Activated gamma-delta T cell (primary cell): ENCODE measurements around the gene ZNF860.
"Not testable (repeated sequence)": the region's sequence is repeated elsewhere in the genome, so short reads cannot be mapped to it uniquely, and the experiment has no call there.

Source experiments
- DNase-seq: peaks from one replicate; lab custom pipeline; 2025; lab: John Stamatoyannopoulos, UW

ZNF860 gene

DNA sequence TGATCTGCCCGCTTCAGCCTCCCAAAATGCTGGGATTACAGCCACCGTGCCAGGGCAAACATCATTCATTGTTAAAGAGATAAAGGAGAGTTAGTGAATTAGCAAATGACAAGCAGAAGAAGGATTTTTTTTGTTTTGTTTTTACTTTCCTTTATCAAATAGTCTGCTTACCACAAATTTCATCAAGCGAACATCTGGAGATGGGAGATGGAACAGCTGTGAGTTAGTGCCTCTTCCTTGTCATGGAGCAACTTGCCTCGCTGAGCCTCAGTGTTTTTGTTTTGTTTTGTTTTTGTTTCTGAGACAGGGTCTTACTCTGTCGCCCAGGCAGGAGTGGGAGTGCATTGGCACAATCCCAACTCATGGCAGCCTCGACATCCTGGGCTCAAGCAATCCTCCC lies 15.9 kb downstream of the ZNF860 start:
- DNase-seq: no peak

DNA sequence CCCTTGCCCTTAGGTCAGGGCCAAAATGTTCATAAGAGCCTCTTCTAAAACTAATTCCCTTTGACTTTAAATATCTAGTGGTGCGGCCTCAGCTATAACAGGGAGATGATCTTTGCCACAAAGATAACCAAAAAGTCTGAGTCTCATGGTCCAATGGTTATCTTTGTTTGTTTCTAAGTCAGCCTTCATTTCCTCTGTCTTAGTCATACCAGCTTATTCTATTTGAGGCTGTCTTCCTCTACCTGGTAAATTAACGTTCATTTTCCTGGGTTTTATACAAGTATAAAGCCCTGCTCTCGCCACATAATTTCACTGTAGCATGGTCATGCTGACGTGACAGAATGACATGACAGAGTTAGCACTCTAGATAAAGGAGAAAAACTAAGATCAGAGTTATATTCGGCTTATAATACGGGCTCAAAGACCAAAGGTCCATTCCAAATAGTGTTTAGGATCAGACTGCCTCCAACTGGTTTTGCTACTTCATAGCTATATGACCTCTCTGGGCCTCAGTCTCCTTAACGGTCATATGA lies 18.4 kb downstream of the ZNF860 start:
- DNase-seq: no peak

DNA sequence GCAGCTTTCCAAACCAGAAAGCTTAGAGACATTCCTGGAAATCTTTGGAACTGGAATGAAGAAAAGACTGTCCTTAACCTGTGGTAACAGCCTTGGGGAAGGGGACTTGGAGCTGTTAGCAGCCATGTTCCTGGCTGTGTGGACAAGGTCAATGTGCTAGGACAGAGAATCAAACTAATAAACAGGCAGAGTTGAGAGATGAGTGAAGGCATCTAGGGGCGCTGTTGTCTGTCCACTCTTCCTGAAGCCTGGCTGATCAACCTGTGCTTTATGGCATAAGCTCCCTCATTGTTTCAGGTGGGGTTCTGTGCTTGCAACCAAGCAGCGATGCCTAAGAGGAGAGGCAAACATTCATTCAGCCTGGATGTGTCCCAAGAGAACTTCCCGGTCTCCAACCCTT lies 19.3 kb downstream of the ZNF860 start:
- no peak for DNase-seq

DNA sequence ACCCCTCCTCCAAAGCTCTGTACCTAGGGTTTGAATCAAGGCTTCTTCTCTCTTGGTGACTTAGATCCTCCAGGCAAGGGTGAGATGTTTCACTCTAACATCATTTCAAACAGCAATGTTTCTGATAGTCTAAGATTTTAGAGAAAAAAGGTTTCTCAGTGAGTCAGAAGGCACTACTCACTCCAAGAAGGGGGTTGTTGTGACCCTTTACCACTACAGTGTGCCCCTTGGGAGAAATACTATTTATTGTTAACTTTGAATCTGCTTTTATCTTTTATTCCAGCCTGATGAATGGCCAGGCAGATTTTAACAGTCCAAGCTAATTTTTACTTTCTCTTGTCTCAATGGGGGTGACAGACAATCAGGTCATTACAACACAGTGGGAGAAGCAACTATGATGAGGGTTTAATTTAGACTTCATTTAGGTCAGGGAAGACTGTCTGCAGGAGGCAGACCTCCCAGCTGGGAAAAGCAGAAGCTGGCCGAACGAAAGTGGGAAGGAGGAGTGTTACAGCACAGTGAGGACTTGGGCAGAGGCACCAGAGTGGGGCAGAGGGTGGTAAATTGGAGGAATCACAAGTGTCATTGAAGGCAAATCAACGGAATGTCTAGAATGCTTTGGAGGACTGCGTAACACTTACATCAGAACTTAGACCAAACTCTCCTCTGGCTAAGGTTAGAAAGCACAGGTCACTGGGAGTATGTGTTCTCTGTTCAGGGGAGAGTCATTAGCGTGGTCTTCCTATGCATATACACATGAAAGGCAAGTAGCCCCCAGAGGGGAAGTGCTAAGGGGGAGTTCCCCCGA lies 21.2 kb downstream of the ZNF860 start:
- DNase-seq: no peak

DNA sequence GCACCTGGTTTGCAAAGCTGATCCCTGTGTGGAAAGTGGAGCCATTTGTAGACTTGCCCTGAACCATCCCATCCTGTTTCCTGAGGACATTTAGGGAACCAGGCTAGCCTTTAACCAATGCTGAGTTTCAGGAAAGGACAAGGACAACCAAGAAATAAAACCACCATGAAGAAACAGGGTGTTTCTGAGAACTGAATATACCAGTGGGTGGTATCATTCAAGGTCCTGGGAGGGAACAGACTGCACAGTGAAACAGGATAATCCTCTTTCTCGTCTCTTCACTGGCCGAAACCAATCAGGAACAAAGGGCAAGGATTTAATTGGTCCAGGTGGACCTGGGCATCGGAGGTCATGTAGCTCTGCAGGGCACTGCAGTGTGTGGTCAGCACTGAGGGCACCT lies 21.8 kb downstream of the ZNF860 start:
- no peak for DNase-seq

DNA sequence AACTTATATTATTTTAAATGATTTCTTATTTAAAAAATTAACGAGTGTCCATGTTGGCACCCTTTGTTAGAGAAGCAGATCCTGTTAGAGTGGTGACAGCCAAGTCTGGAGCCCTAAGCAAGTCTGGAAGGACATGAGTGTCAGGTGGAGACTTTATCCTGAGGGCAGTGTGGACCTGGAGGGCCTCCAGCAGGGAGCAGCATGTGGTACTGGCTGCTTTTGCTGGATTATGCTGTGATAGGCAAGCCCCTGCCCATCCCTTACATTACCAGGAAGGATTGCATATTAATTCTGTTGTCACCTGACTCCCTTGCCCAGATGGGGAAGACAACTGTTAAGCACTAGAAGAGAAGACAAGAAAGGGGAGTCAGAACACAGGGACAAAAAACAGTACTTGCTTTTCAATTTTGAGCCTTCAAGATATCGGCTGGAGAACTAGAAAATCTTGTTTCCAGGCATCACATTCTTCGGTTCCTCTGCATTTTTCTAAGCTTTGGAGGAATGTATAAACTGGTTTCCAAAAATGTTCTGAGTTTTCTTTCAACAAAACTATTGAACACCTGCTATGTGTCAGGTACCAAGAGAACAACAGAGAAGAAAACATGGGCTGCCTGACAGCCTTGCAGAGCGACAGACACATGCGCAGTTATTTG lies 22.7 kb downstream of the ZNF860 start:
- no peak for DNase-seq

DNA sequence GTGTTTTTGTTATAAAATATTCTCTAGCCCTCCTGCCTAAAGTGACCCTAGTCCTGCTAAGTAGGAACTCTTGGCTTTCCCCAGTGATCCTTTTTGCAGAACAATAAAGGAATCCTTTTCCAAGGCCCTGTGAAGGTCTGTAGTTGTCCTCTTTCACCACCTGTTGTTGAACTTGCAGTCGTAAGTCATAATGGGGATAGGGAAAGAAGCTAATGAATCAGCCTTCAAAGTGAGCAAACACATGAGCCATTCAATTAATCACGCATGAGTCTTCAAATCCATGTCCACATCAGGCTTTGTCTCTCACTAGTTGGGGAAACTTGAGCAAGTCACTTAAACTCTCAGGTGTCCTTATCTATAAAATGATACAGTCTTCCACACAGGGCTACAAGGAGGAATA lies 27.6 kb downstream of the ZNF860 start:
- DNase-seq: no peak

DNA sequence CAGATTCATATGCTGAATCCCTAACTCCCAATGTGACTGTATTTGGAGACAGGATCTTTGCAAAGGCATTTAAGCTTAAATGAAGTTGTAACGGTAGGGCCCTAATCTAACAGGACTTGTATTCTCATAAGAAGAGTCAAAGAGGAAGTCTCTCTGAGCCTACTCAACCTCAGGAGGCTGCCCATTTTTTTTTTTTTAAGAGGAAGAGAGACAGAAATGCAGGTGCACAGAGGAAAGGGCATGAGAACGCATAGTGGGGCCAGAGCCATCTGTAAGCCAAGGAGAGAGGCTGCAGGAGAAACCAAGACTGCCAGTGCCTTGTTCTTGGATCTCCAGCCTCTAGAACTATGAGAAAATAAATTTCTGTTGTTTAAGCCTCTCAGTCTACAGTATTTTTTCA lies 28.4 kb downstream of the ZNF860 start:
- DNase-seq: no peak

DNA sequence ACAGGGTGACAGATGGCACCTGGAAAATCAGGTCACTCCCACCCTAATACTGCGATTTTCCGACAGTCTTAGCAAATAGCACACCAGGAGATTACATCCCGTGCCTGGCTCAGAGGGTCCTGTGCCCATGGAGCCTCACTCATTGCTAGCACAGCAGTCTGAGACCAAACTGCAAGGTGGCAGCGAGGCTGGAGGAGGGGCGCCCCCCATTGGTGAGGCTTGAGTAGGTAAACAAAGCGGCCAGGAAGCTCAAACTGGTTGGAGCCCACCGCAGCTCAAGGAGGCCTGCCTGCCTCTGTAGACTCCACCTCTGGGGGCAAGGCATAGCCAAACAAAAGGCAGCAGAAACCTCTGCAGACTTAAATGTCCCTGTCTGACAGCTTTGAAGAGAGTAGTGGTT lies 29.1 kb downstream of the ZNF860 start:
- DNase-seq: not testable (repeated sequence)

DNA sequence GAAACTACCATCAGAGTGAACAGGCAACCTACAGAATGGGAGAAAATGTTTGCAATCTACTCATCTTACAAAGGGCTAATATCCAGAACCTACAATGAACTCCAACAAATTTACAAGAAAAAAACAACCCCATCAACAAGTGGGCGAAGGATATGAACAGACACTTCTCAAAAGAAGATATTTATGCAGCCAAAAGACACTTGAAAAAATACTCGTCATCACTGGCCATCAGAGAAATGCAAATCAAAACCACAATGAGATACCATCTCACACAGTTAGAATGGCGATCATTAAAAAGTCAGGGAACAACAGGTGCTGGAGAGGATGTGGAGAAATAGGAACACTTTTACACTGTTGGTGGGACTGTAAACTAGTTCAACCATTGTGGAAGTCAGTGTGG lies 34.1 kb downstream of the ZNF860 start:
- DNase-seq: not testable (repeated sequence)

DNA sequence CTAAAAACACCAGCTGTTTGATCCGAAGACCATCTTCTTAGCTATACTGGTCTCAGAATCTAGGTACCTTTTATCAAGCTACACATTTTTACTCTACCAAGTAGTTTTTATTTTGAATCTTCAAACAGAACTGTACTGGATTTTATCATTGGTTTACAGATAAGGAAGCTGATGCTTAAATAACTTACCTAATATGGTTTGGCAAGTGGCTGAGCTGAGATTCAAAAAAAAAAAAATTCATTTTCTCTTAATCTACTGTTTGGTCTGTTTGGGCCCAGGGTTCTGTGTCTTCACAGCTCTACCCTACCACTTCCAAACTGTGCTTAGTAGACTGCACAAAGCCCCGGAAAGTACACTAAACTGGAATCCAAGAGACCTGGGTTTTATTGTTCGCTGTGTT lies 35.7 kb downstream of the ZNF860 start:
- no peak for DNase-seq

DNA sequence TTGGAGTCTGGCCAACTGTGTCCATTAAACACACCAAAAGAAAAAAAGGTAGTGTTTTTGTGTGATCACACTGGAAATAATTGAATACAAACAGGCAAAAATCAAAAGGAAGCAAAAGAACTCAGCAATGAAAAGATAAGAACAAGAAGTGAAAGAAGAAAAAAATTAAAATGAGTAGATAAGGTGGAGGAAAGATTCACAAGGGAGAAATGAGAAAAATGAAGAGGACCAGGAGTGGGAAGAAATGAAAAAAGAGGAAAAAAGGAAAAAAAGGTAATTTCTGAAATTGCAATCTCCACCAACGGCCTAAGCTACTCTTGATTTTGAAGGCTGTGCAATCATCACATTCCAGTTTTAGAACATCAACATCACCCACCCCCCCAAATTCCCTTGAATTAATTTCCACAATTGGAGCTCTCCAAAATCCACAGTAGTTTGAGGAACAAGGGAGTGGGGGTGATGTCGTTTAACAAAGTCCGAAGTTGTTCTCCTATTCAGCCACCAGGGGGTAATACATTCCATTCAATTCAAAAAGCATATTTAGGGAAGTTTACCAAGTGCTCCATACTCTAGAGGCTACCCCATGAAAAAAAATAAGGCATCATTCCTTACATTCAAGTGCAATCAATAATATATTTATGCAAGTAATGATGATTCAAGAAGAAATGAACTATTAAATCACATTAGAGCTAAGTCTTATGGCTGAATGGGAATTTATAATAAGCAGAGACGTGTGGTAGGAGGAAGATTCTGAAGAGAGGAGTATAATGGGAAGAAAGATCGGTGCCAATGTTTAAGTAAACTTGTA lies 37.4 kb downstream of the ZNF860 start:
- no peak for DNase-seq

DNA sequence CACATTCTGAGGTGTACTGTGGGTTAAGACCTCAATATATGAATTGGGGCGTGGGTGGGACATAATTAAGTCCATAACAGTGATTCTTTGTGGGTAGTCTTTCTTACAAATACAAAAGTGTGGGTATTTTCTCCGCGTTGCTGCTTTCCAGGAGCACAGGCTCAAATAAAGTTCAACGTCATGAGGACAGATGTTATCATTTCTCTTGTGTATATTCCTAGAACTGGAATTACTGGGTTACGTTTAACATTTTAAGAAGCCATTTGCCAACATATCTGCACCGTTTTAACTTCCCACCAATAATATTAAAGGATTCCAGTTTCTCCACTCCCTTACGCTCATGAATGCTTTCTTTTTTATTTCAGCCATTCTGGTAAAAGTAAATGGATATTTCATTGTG lies 39.6 kb downstream of the ZNF860 start:
- no peak for DNase-seq

DNA sequence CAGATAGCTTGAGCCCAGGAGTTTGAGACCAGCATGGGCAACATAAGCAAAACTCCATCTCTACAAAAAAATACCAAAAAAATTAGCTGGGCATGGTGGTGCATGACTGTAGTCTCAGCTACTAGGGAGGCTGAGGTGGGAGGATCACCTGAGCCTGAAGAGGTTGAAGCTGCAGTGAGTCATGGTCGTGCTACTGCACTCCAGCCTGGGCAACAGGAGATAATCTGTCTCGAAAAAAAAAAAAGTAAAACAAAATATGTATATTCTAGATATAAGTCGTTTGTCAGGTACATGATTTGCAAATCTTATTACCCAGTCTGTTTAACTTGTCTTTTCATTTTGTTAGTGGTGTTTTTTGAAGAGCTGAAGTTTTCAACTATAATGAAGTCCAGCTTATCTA lies 40.2 kb downstream of the ZNF860 start:
- DNase-seq: no peak

DNA sequence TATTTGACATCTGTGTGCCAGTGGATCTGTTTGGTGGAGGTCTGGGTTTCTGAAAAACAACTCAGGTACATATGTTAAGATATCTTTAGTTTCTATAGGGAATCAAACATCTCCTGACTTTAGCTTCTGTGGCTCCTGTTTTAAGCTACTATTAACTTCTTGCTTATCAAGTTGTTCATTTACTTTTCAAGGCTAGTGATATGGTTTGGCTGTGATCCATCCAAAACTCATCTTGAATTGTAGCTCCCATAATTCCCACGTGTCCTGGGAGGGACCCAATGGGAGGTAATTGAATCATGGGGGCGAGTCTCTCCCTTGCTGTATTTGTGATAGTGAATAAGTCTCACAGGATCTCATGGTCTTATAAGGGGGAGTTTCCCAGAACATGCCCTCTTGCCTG lies 41.4 kb downstream of the ZNF860 start:
- DNase-seq: no peak

DNA sequence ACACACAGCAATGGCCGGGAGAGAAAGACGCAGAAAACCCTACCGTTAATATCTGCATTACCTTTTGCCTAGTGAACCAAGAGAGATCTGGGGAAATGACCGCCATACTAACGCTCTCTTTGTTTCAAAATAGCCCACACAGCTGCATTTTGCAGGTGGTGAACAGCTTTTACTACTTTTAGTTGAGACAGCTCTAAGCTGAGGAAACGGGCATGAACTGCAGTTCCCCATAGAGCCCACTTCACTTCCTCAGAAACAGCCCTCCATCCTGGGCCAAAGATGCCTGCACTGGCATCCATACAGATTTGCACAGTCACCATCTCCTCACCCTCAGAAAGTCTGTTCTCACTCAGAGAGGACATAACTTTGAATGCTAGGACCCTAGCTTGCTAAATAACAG lies 45.0 kb downstream of the ZNF860 start:
- no peak for DNase-seq

DNA sequence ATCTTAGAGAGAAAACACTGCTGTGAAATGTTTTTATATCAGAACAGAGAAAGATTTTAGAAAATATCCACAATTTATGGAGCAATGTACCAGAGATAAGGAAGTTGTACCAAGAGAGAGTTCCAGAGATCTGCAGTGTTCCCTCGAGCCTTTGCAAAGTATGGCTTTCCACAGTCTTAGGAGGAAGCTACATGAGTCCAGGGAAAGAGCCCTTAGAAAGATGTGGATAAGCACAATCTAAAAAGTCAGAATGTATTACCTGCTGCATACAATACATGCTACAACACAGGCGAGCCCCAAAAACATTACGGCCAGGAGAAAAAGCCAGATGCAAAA lies 56.4 kb downstream of the ZNF860 start:
- no peak for DNase-seq

DNA sequence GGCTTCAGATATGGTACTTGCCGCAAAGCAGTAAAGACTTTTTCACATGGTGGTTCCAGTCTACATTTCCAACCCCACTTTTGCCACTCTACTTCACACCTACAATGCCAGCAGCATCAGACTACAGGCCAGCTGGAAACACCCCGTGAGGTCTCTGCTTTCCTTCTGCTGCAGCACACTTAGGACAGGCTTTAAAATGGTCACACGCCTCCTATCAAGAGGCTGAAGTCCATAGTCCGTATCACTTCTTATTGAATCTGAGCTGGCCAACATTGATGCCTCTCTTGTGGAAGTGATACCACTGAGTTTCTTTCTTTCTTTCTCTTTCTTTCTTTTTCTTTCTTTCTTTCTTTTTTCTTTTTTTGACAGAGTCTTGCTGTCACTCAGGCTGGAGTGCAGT lies 59.8 kb downstream of the ZNF860 start:
- no peak for DNase-seq
